Breast epithelium (tissue), 4 donors: ENCODE data around the gene JPT2. TPM values are rescaled to one million over a fixed set of nuclear protein-coding genes. Genes with fewer than 3 reads are reported as not detected.
A peak's percentile ranks its signal among the peaks of the same experiment; 100 is the strongest.

Experiments used
- DNase-seq, 2 donors: peaks; one replicate each; pipeline ENCODE4 v3.0.0-alpha.2; 2019; ENCODE audit warnings: low spot score in 2 of 2
- H3K27ac ChIP-seq, 2 donors: fragments of 200-600 bp; sonication (generic) in 1 of 2; one replicate each; pipeline ENCODE4 v1.5.1; 2016 to 2019; ENCODE audit warnings: mild to moderate bottlenecking in 1 of 2
- H3K27me3 ChIP-seq, 2 donors: fragments of 200-600 bp; sonication (generic) in 1 of 2; one replicate each; pipeline versions ENCODE4 v1.5.1 to v1.6.0; 2017 to 2019; ENCODE audit warnings: control low read depth in 1 of 2, mild to moderate bottlenecking in 1 of 2
- H3K36me3 ChIP-seq: fragments of 200-600 bp; one replicate; pipeline ENCODE4 v1.5.1; 2019
- H3K4me1 ChIP-seq, 2 donors: fragments of 200-600 bp; sonication (generic); one replicate each; pipeline ENCODE4 v1.5.1; 2016 to 2019; ENCODE audit warnings: control low read depth in 1 of 2
- H3K4me3 ChIP-seq, 3 donors: fragments of 200-600 bp; sonication (generic); 1 replicate in 2 of 3; 2 replicates in 1 of 3; pipeline ENCODE4 v1.5.1; 2016 to 2019; ENCODE audit warnings: mild to moderate bottlenecking in 3 of 3, moderate library complexity in 2 of 3
- H3K9me3 ChIP-seq, 2 donors: fragments of 200-600 bp; sonication (generic) in 1 of 2; one replicate each; pipeline ENCODE4 v1.5.1; 2016 to 2019; ENCODE audit warnings: control low read depth in 1 of 2
- POLR2A ChIP-seq: fragments of 450-650 bp; IDR thresholded peaks from one replicate; pipeline ENCODE4 v1.6.1; 2016; ENCODE audit warnings: antibody characterized with exemption, mild to moderate bottlenecking, moderate library complexity
- POLR2AphosphoS5 ChIP-seq, 3 donors: sonication (generic); formaldehyde crosslinking; IDR thresholded peaks; one replicate each; pipeline ENCODE4 v1.6.1; 2017; ENCODE audit warnings: antibody characterized with exemption in 3 of 3
- intact Hi-C: fragments of 100-400 bp; cut with DNase I; formaldehyde crosslinking; loops from one replicate; pipeline ENCODE4 v1.15.1; 2023; ENCODE audit warnings: low total_unique reads
- total RNA-seq, 3 donors: library from RNA; depleted of rRNA; stranded (reverse); fragments of >200 nt; gene quantifications; one replicate each; pipeline ENCODE4 v1.1.0, GENCODE V29; 2016
- TF ChIP-seq, protein P1 (sequence below), 3 donors: fragments of 450-650 bp; IDR thresholded peaks; one replicate each; pipeline ENCODE4 v1.5.1; 2016 to 2017; ENCODE audit warnings: antibody characterized with exemption in 3 of 3, mild to moderate bottlenecking in 3 of 3, moderate library complexity in 3 of 3

Gene JPT2
- total RNA-seq, 3 donors from 2014 or later = 19.2 to 44.2 (median 36.0) TPM

DNA sequence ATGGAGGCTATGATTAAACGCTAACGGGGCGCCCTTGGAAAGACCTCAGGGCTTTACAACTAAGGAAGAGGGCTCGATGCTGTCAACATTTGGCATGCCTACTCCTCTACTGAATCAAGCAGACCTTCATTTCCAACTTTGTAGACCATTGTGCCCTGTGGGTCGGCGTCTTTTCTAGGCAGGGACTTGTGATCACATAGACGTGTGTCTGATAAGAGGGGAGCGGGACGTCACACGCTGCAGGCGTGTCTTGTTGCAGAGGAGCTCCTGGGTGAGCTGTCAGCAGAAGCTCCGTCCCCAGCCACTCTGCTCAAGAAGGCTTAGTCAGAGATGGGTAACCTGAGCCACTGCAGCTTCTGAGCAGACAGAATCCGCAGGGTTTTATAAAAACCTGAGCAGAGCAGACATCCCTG, 30.7 kb downstream of the JPT2 start:
- TF ChIP-seq POLR2AphosphoS5 (IDR thresholded peaks at IDR 0.05) = no peak
- no peaks in the 10 kb centered on the region for H3K36me3 ChIP-seq
- no peak overlapping the region for H3K27ac ChIP-seq
- no peak for DNase-seq
- H3K4me3 ChIP-seq = peak overlapping the region in 1 of 3 donors; percentile 8
- H3K4me1 ChIP-seq = peaks cover 8 to 12% of the 10 kb centered on the region in 2 donors
- H3K27me3 ChIP-seq = no peaks in the 10 kb centered on the region
- H3K9me3 ChIP-seq = no peaks in the 10 kb centered on the region
- intact Hi-C loops = no loop called here

GRCh38 chr16:1709356-1709755, 31.3 kb downstream of the JPT2 start:
- Histone ChIP-seq H3K27me3 (no peaks in the 10 kb centered on the region), H3K4me3 (peak overlapping the region in 1 of 3 donors; percentile 6), H3K27ac (no peak overlapping the region), H3K36me3 (no peaks in the 10 kb centered on the region), H3K4me1 (peaks cover 8 to 12% of the 10 kb centered on the region in 2 donors), H3K9me3 (no peaks in the 10 kb centered on the region)
- TF ChIP-seq POLR2AphosphoS5 (IDR thresholded peaks at IDR 0.05) = no peak
- TF ChIP-seq, protein P1, sequence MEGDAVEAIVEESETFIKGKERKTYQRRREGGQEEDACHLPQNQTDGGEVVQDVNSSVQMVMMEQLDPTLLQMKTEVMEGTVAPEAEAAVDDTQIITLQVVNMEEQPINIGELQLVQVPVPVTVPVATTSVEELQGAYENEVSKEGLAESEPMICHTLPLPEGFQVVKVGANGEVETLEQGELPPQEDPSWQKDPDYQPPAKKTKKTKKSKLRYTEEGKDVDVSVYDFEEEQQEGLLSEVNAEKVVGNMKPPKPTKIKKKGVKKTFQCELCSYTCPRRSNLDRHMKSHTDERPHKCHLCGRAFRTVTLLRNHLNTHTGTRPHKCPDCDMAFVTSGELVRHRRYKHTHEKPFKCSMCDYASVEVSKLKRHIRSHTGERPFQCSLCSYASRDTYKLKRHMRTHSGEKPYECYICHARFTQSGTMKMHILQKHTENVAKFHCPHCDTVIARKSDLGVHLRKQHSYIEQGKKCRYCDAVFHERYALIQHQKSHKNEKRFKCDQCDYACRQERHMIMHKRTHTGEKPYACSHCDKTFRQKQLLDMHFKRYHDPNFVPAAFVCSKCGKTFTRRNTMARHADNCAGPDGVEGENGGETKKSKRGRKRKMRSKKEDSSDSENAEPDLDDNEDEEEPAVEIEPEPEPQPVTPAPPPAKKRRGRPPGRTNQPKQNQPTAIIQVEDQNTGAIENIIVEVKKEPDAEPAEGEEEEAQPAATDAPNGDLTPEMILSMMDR (IDR thresholded peaks at IDR 0.05) = no peak
- no peak for TF ChIP-seq POLR2A
- intact Hi-C loops = no loop called here
- no peak for DNase-seq

DNA sequence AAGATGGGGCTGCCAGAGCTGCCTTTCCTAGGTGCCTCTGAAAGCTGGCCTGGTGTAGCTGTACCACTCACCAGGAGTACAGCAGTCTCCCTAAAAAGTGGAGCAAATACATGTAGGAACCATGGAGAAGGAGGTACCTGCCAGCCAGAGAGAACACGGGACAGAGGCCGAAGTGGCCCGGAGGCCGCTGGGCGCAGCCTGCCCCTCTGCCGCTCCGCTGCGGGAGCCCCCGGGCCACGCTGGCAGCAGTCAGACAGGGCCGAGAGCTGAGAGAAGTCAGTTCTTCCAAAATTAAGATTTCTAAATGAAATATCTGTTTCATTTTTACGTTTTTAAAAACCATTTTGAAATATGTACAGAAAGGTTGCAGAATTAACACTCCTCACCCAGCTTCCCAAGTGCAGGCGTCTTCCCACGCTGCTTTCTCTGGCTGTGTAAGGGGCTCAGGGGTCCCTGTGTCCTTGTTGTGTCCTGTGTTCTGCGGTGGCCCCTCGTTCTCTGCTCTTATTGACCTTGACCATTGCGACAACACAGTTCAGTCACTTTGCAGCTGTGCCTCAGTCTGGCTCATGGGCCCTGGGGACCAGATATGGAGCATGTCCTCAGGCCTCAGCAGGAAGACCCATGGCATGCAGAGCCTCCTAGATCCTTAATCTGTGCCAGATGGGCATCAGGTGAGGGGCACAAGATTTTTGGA, 32.9 kb downstream of the JPT2 start:
- Histone ChIP-seq H3K27ac (no peak overlapping the region), H3K27me3 (no peaks in the 10 kb centered on the region), H3K36me3 (no peaks in the 10 kb centered on the region), H3K4me1 (peaks cover 8 to 12% of the 10 kb centered on the region in 2 donors), H3K4me3 (no peak overlapping the region), H3K9me3 (no peaks in the 10 kb centered on the region)
- DNase-seq = no peak
- intact Hi-C loops = no loop called here
- TF ChIP-seq POLR2A = no peak
- TF ChIP-seq, protein P1 (IDR thresholded peaks at IDR 0.05) = no peak
- no peak for TF ChIP-seq POLR2AphosphoS5 (IDR thresholded peaks at IDR 0.05)

- Histone ChIP-seq H3K9me3 (no peaks in the 10 kb centered on the region), H3K36me3 (no peaks in the 10 kb centered on the region), H3K27me3 (no peaks in the 10 kb centered on the region), H3K27ac (no peak overlapping the region), H3K4me1 (peaks cover 3 to 6% of the 10 kb centered on the region in 2 donors), H3K4me3 (no peak overlapping the region)
- TF ChIP-seq POLR2A (no peak), POLR2AphosphoS5 (IDR thresholded peaks at IDR 0.05) (no peak)
- TF ChIP-seq, protein P1 (IDR thresholded peaks at IDR 0.05) = no peak
- intact Hi-C loops = no loop called here
- DNase-seq = no peak
Observed at GRCh38 chr16:1712791-1713261, 34.7 kb downstream of the JPT2 start.

GRCh38 chr16:1713331-1713730, 35.3 kb downstream of the JPT2 start:
- Histone ChIP-seq H3K9me3 (no peaks in the 10 kb centered on the region), H3K27ac (no peak overlapping the region), H3K4me3 (no peak overlapping the region), H3K27me3 (no peaks in the 10 kb centered on the region), H3K4me1 (peaks cover 0 to under 1% of the 10 kb centered on the region in 2 donors), H3K36me3 (no peaks in the 10 kb centered on the region)
- no peak for DNase-seq
- intact Hi-C loops = no loop called here
- TF ChIP-seq POLR2AphosphoS5 (IDR thresholded peaks at IDR 0.05) (no peak), POLR2A (no peak)

DNA sequence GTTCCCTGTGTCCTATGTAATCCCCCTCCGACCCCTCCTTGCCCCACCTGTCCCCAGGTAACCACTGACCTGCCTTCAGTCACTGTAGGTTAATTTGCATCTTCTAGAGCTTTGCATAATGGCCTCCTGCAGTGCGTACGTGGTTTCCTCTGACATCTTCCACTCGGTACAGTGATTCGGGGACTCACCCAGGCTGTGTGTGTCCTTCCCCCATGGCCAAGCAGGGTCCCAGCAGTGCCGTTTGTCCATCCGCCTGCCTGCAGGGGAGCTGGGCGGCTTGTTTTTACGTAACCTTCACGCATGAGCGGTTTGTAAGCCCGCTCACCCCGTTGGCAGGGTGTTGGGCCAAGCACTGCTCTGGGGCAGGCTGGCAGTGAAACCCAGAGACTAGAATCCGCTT, 35.9 kb downstream of the JPT2 start:
- H3K4me1 ChIP-seq = no peaks in the 10 kb centered on the region
- no peaks in the 10 kb centered on the region for H3K27me3 ChIP-seq
- no peak overlapping the region for H3K27ac ChIP-seq
- no peak for DNase-seq
- TF ChIP-seq POLR2AphosphoS5 (IDR thresholded peaks at IDR 0.05) (no peak), POLR2A (no peak)
- TF ChIP-seq, protein P1 (IDR thresholded peaks at IDR 0.05) = no peak
- H3K9me3 ChIP-seq = no peaks in the 10 kb centered on the region
- H3K4me3 ChIP-seq = no peak overlapping the region
- intact Hi-C loops = no loop called here
- H3K36me3 ChIP-seq = no peaks in the 10 kb centered on the region
